A549 (cell line): ENCODE measurements around the gene ZFYVE19. TPM values are rescaled to one million over a fixed set of nuclear protein-coding genes. Genes with fewer than 3 reads are reported as not detected.

Source experiments
- ATAC-seq, 2 experiments: fragments of 200-7000 bp in 1 of 2; fragments of >200 bp in 1 of 2; cut with Nextera tagmentation in 1 of 2; cut with Tn5 transposase in 1 of 2; 3 replicates each; pipeline versions ENCODE4 v1.8.0 to v1.9.1; 2018 to 2020; ENCODE audit warnings: mild to moderate bottlenecking in 1 of 2, moderate library complexity in 1 of 2
- CTCF ChIA-PET: fragments of 300-600 bp; sonication (Branson Sonifier 250); formaldehyde crosslinking; extraction: SDS; loops from one replicate; lab custom pipeline; 2021; ENCODE audit warnings: antibody characterized with exemption, inconsistent platforms; lab: Yijun Ruan, JAX
- POLR2A ChIA-PET: fragments of 350-600 bp; formaldehyde crosslinking; extraction: SDS; loops from one replicate; lab custom pipeline; 2021; ENCODE audit warnings: antibody characterized with exemption, inconsistent platforms; lab: Yijun Ruan, JAX
- DNase-seq, 2 experiments: peaks; one replicate each; pipeline versions ENCODE4 v3.0.0 to v3.0.0-alpha.2; 2011 to 2016; ENCODE audit warnings: low read depth in 1 of 2, low spot score in 1 of 2
- FAIRE-seq: peaks from 2 replicates; lab custom pipeline; 2011; peaks lifted over from hg19 to GRCh38; lab: Jason Lieb, UNC
- H3K27ac ChIP-seq, 2 experiments: fragments of >200 bp; sonication (Bioruptor Twin); formaldehyde crosslinking; 3 replicates each; pipeline ENCODE4 v1.5.1; 2016 to 2017
- H3K4me1 ChIP-seq: fragments of >200 bp; sonication (Bioruptor Twin); formaldehyde crosslinking; 3 replicates; pipeline ENCODE4 v1.6.1; 2016
- H3K4me2 ChIP-seq: fragments of >200 bp; sonication (Bioruptor Twin); formaldehyde crosslinking; 3 replicates; pipeline ENCODE4 v1.6.1; 2016
- H3K4me3 ChIP-seq: fragments of >200 bp; sonication (Bioruptor Twin); formaldehyde crosslinking; 3 replicates; pipeline ENCODE4 v1.5.1; 2016
- H3K9me3 ChIP-seq: fragments of >200 bp; sonication (Bioruptor Twin); formaldehyde crosslinking; 3 replicates; pipeline ENCODE4 v1.6.1; 2016
- BHLHE40 ChIP-seq: IDR thresholded peaks from 2 replicates; pipeline ENCODE4 v1.6.1; 2012; ENCODE audit warnings: low read depth, low read length, inconsistent platforms
- CHD4 ChIP-seq: fragments of 200-600 bp; sonication (generic); IDR thresholded peaks from 2 replicates; pipeline ENCODE4 v1.6.1; 2016; ENCODE audit warnings: antibody characterized with exemption, mild to moderate bottlenecking, borderline replicate concordance
- EHF ChIP-seq: fragments of 250-450 bp; sonication (Bioruptor Pico); IDR thresholded peaks from 2 replicates; pipeline ENCODE4 v1.5.0; 2020; ENCODE audit warnings: mild to moderate bottlenecking
- EP300 ChIP-seq, 2 experiments: fragments of >200 bp; sonication (Bioruptor Twin); formaldehyde crosslinking; IDR thresholded peaks; 2 replicates in 1 of 2; 3 replicates in 1 of 2; pipeline ENCODE4 v1.6.1; 2016 to 2017
- ESRRA ChIP-seq: fragments of 150-350 bp; IDR thresholded peaks from 2 replicates; pipeline ENCODE4 v1.6.1; 2014; ENCODE audit warnings: mild to moderate bottlenecking, low read length, borderline replicate concordance
- FOSB ChIP-seq: fragments of 250-450 bp; sonication (Bioruptor Pico); IDR thresholded peaks from 2 replicates; pipeline ENCODE4 v1.5.0; 2020; ENCODE audit warnings: mild to moderate bottlenecking, moderate library complexity
- FOXS1 ChIP-seq: fragments of 250-450 bp; sonication (Bioruptor Pico); IDR thresholded peaks from 2 replicates; pipeline ENCODE4 v1.5.0; 2020; ENCODE audit warnings: mild to moderate bottlenecking, moderate library complexity
- GATA3 ChIP-seq: IDR thresholded peaks from 2 replicates; pipeline ENCODE4 v1.6.1; 2012; ENCODE audit warnings: borderline replicate concordance
- HOXB13 ChIP-seq: fragments of 250-450 bp; sonication (Bioruptor Pico); IDR thresholded peaks from 2 replicates; pipeline ENCODE4 v1.5.0; 2020; ENCODE audit warnings: low read depth, mild to moderate bottlenecking, moderate library complexity
- JUN ChIP-seq, 2 experiments: fragments of >200 bp; sonication (Bioruptor Twin); formaldehyde crosslinking; IDR thresholded peaks; 2 replicates in 1 of 2; 3 replicates in 1 of 2; pipeline ENCODE4 v1.6.1; 2016 to 2017
- MAFK ChIP-seq: fragments of 450-650 bp; IDR thresholded peaks from 2 replicates; pipeline ENCODE4 v1.6.1; 2014; ENCODE audit not compliant: partially characterized antibody
- MAX ChIP-seq: IDR thresholded peaks from 2 replicates; pipeline ENCODE4 v1.6.1; 2012
- NPAS2 ChIP-seq: fragments of 250-450 bp; sonication (Bioruptor Pico); IDR thresholded peaks from 2 replicates; pipeline ENCODE4 v1.8.0; 2022; ENCODE audit warnings: mild to moderate bottlenecking, moderate library complexity, borderline replicate concordance
- RAD21 ChIP-seq, 2 experiments: fragments of >200 bp in 1 of 2; sonication (Bioruptor Twin) in 1 of 2; formaldehyde crosslinking in 1 of 2; IDR thresholded peaks in 1 of 2; conservative IDR thresholded peaks in 1 of 2; 2 replicates in 1 of 2; 3 replicates in 1 of 2; pipeline ENCODE4 v1.6.1; 2012 to 2018; ENCODE audit warnings: inconsistent platforms in 1 of 2
- ZC3H11A ChIP-seq: fragments of 450-650 bp; IDR thresholded peaks from 2 replicates; pipeline ENCODE4 v1.6.1; 2014; ENCODE audit warnings: antibody characterized with exemption, mild to moderate bottlenecking
- ZNF302 ChIP-seq: fragments of 250-450 bp; sonication (Bioruptor Pico); IDR thresholded peaks from 2 replicates; pipeline ENCODE4 v1.9.0; 2021; ENCODE audit warnings: inconsistent platforms, mild to moderate bottlenecking, moderate library complexity
- WGBS: methylation state at CpG from one replicate; pipeline ENCODE4 v1.1.6; 2017; ENCODE audit errors: missing lambda C conversion rate; 5-methylcytosine and 5-hydroxymethylcytosine counted together
- polyA plus RNA-seq, 4 experiments: library from polyadenylated mRNA; depleted of rRNA in 3 of 4; stranded (reverse); fragments of >200 nt; fragmentation: RNase III in 1 of 4; extraction: RNeasy Plus Mini Kit Qiagen cat#74134 plus additional on column Dnase treatment in 1 of 4; gene quantifications; 2 replicates in 3 of 4; 3 replicates in 1 of 4; pipeline ENCODE4 v1.2.3, GENCODE V29; 2011 to 2017
- TF ChIP-seq, protein P1 (sequence below): fragments of 200-600 bp; sonication (generic); IDR thresholded peaks from 2 replicates; pipeline ENCODE4 v1.6.1; 2016; ENCODE audit warnings: antibody characterized with exemption, mild to moderate bottlenecking, moderate library complexity
- TF ChIP-seq, protein P2 (sequence below): fragments of >200 bp; sonication (Bioruptor Twin); formaldehyde crosslinking; IDR thresholded peaks from 3 replicates; pipeline ENCODE4 v1.6.1; 2016

Gene ZFYVE19
- polyA plus RNA-seq, 2 of the 4 experiments (the other 2 are of a cell fraction) = 15.6 to 25.6 TPM

GRCh38 chr15:40845511-40846284, 38.8 kb downstream of the ZFYVE19 start:
- Histone ChIP-seq H3K4me1 (peaks cover 23% of the 10 kb centered on the region), H3K9me3 (no peaks in the 10 kb centered on the region), H3K4me3 (no peak overlapping the region), H3K27ac (peak overlapping the region in 1 of 2 experiments; percentile 21; a peak in 1 of 6 replicates), H3K4me2 (0 out of 3 replicates have a peak overlapping the region, but pooled peaks have one; percentile 14)
- peak in 1 of 2 experiments; percentile 18; a peak in 3 of 6 replicates for ATAC-seq
- TF ChIP-seq, protein P1, sequence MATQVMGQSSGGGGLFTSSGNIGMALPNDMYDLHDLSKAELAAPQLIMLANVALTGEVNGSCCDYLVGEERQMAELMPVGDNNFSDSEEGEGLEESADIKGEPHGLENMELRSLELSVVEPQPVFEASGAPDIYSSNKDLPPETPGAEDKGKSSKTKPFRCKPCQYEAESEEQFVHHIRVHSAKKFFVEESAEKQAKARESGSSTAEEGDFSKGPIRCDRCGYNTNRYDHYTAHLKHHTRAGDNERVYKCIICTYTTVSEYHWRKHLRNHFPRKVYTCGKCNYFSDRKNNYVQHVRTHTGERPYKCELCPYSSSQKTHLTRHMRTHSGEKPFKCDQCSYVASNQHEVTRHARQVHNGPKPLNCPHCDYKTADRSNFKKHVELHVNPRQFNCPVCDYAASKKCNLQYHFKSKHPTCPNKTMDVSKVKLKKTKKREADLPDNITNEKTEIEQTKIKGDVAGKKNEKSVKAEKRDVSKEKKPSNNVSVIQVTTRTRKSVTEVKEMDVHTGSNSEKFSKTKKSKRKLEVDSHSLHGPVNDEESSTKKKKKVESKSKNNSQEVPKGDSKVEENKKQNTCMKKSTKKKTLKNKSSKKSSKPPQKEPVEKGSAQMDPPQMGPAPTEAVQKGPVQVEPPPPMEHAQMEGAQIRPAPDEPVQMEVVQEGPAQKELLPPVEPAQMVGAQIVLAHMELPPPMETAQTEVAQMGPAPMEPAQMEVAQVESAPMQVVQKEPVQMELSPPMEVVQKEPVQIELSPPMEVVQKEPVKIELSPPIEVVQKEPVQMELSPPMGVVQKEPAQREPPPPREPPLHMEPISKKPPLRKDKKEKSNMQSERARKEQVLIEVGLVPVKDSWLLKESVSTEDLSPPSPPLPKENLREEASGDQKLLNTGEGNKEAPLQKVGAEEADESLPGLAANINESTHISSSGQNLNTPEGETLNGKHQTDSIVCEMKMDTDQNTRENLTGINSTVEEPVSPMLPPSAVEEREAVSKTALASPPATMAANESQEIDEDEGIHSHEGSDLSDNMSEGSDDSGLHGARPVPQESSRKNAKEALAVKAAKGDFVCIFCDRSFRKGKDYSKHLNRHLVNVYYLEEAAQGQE = no peak
- TF ChIP-seq EP300 (IDR thresholded peaks at IDR 0.05) (no peak), ZNF302 (no peak), HOXB13 (CRISPR knock-in tag) (no peak), BHLHE40 (no peak), FOSB (no peak), NPAS2 (CRISPR knock-in tag) (no peak), ZC3H11A (no peak), ESRRA (no peak), RAD21 (conservative IDR thresholded peaks at IDR 0.05 in 1 of 2, IDR thresholded peaks at IDR 0.05 in 1 of 2) (no peak)
- DNase-seq = no peak
- no peak for FAIRE-seq
- ChIA-PET POLR2A (no interaction called here), CTCF (interaction anchor here (2.2 to 8.2 kb wide), 2 partner anchors 12 to 47 kb away, joined by 7 to 82 read pairs; no protein-coding TSS in a partner anchor)
- WGBS = 83% methylated on average over 7 of the region's 8 CpGs

- FAIRE-seq (no peak), ATAC-seq (peak in 1 of 2 experiments; percentile 21; a peak in 3 of 6 replicates), DNase-seq (no peak)
- Histone ChIP-seq H3K4me3 (no peak overlapping the region), H3K9me3 (no peaks in the 10 kb centered on the region), H3K27ac (peak overlapping the region; percentile 8 to 58; a peak in 4 of 6 replicates), H3K4me2 (peak overlapping the region; percentile 29)
- POLR2A ChIA-PET = no interaction called here
- no peak for TF ChIP-seq MAFK
- no peak for TF ChIP-seq FOSB
- no peak for TF ChIP-seq FOXS1 (CRISPR knock-in tag)
- TF ChIP-seq MAX = no peak
- TF ChIP-seq ZNF302 = no peak
- no peak for TF ChIP-seq GATA3
- TF ChIP-seq, protein P2, sequence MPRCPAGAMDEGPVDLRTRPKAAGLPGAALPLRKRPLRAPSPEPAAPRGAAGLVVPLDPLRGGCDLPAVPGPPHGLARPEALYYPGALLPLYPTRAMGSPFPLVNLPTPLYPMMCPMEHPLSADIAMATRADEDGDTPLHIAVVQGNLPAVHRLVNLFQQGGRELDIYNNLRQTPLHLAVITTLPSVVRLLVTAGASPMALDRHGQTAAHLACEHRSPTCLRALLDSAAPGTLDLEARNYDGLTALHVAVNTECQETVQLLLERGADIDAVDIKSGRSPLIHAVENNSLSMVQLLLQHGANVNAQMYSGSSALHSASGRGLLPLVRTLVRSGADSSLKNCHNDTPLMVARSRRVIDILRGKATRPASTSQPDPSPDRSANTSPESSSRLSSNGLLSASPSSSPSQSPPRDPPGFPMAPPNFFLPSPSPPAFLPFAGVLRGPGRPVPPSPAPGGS = no peak
- no peak for TF ChIP-seq EHF (CRISPR knock-in tag)
- no peak for TF ChIP-seq JUN (IDR thresholded peaks at IDR 0.05)
- TF ChIP-seq CHD4 = no peak
- TF ChIP-seq HOXB13 (CRISPR knock-in tag) = no peak
- no peak for TF ChIP-seq ESRRA
- TF ChIP-seq, all 56 proteins: peak for 0
- CTCF ChIA-PET = interaction anchor here (0.5 to 8.2 kb wide), 7 partner anchors 9 to 100 kb away, joined by 3 to 82 read pairs (median 3); partner anchors contain the start of gene PPP1R14D
- H3K4me1 ChIP-seq = peaks cover 23% of the 10 kb centered on the region
Observed at GRCh38 chr15:40846841-40847222, 39.9 kb downstream of the ZFYVE19 start.
